ENCODE data around the gene RBBP8NL.

RBBP8NL gene

DNA sequence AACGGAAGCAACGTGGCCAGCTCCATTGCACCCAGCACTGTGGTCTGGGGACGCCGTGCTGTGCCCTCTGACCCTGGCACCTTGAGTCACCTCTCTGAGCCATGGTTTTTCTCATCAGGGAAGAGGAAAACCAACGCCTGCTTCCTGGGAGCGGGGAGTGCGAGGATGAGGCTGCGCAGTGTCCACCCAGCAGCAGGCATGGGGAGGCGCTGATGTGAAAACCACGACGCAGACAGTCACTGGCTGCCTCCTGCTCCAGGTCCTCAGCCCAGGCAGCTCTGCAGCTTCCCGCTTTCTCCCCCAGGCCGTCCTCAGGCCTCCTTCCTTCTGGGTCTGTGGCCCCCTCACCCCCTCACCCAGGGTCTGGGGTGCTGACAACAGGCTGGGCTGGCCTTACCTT, 34.5 kb upstream of the RBBP8NL start:
- DNase-seq (ENCODE audit: low read depth, low spot score): no peak

DNA sequence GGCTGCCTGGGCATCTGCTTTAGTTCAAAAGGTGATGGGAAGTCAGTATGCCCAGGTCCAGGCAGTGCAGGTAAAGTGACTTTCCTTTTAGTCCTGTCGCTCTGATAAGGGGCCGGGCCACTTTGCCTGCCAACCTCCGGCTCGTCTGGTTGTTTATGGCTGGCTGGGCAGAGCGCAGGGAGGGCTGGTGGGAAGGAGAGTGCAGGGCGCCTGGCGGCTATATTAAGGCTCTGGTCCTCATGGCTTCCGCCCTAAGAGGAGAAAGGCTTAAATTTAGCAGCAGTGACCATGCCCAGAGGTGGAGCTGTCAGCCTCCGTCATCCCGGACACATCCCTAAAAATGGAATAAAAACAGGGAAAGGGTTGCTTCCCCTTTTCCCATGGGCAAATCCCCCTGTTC, 33.8 kb upstream of the RBBP8NL start:
- DNase-seq (ENCODE audit: low read depth, low spot score): no peak

GRCh38 chr20:62460678-62461077, 33.3 kb upstream of the RBBP8NL start:
- DNase-seq (ENCODE audit: low read depth, low spot score): no peak

DNA sequence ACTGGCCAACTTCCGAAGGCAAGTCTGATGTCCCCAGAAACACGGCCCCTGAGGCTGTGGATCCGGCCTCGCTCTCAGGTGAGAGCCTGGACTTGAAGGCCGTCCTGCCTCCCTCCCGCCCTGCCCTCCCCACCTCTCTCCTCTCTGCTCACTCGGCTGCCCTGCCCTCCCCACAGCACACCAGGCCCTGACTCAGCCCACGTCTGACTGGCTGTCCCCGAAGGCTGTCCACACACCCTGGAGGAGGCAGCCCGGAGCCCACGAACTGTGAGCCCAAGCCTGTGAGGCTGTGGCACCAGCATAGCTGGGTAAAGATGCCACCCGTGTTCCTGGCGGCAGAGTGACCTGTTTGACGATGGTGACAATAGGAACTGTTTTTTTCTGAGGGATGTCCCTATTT, 32.1 kb upstream of the RBBP8NL start:
- no peak for DNase-seq (ENCODE audit: low read depth, low spot score)

GRCh38 chr20:62458275-62459251, 31.2 kb upstream of the RBBP8NL start:
- no peak for DNase-seq (ENCODE audit: low read depth, low spot score)

- no peak for DNase-seq (ENCODE audit: low read depth, low spot score)
Observed at GRCh38 chr20:62457831-62458230, 30.5 kb upstream of the RBBP8NL start.

- no peak for DNase-seq (ENCODE audit: low read depth, low spot score)
Observed at GRCh38 chr20:62457098-62457497, 29.8 kb upstream of the RBBP8NL start.

- no peak for DNase-seq (ENCODE audit: low read depth, low spot score)
Observed at GRCh38 chr20:62455929-62456328, 28.6 kb upstream of the RBBP8NL start.

DNA sequence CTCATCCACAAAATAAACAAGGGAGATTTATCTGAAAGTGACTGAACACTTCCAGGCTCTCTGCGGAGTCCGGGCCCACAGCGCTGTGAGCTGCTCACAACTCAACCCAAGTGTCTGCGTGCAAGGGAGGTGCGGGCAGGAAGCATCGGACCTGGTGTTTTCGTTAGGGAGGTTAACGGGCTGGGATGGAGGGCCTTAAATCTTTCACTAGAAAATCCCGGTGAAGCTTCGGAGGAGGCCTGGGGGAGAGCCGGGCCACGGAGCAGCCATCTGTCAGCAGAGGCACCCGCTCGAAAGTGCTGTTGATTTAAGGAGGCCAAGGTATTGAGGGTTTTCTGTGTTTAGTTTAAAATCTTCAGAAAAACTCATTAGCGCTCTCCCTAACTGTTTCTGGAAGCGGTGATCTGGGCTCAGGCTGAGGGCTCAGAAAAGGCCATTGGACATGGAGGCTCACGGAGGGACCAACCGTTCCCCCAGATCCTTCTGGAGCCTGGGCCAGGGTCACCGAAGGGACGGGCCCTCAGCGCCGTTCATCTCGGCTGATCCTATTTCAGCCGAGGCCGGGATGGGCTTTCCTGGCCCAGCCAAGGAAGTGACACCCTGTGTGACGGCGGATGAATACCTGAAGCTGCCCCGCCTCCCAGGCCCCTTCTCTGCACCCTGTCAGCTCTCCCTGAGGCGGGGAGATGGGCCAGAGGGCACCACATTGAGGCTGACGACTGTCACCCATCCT, 27.7 kb upstream of the RBBP8NL start:
- DNase-seq (ENCODE audit: low read depth, low spot score): no peak

DNA sequence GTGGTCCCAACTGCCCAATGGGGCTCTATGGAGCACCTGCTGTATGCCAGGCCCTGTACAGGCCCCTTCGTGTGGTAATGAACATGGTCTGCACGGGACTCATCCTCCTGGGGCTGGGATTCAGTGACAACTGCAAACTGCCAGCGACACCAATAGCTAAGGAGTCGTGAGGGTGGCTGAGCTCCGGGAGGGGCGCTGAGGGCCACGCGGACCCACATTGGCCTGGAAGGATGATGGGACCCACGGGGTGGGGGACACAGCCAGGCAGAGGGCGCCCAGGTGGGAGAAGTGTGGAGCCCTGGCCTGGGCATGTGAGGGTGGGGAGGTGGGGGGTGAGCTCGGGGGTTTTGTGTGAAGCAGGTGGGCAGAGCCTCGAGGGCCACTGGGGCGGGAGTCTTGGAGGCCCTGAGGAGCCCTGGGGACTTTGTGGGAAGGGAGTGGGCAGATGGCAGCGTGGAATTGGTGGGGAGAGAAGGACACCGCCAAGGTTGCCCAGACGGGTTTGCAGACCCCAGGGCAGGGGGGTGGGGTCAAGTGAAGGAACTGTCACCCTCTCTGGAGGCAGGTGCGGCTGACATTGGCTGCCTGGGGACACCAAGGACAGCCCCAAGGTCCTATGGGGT, 26.0 kb upstream of the RBBP8NL start:
- no peak for DNase-seq (ENCODE audit: low read depth, low spot score)

DNA sequence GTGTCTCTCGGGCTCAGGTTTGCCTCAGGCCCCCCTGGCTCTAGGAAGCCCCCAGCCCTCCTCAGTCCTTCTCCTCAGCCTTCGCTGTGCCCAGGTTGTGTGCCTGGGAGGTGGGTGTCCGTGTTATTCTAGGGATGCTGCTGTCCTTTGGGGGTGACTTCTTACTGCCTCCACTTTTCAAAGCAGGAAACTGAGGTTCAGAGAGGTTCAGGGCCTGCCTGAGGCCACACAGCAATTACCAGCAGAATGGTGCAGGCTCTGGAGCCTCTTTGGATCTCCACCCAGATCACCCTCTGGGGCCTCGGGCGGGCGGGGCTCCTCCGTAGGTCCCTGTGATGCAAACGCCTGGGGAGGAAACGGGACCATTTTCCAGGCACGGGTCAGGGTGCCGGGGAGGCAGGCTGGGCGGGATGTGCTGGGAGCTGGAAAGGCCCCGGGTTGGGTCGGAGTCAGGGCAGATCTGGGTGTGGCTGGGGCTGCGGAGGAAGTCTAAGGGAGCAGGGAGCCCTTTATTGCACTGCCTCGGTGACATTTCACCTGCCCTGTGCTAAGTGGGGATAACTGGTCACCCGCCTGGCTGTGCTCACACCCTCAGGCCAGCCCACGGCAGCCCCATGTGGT, 25.2 kb upstream of the RBBP8NL start:
- DNase-seq (ENCODE audit: low read depth, low spot score): no peak

DNA sequence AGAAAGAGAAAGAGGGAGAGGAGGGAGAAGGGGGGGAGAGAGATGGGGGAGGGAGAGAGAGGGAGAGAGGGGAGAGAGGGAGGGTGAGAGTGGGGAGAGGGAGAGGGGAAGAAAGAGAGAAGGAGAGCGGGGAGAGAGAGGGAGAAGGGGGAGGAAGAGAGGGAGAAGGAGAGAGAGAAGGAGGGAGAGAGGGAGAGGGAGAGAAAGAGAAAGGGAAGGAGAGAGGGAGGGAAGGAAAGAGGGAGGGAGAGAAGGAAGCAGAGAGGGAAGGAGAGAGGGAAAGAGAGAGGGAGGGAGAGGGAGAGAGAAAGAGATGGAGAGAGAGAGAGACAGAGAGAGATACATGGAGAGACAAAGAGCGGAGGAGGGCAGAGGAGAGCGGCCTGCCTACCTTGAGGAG, 24.6 kb upstream of the RBBP8NL start:
- DNase-seq (ENCODE audit: low read depth, low spot score): no peak

DNA sequence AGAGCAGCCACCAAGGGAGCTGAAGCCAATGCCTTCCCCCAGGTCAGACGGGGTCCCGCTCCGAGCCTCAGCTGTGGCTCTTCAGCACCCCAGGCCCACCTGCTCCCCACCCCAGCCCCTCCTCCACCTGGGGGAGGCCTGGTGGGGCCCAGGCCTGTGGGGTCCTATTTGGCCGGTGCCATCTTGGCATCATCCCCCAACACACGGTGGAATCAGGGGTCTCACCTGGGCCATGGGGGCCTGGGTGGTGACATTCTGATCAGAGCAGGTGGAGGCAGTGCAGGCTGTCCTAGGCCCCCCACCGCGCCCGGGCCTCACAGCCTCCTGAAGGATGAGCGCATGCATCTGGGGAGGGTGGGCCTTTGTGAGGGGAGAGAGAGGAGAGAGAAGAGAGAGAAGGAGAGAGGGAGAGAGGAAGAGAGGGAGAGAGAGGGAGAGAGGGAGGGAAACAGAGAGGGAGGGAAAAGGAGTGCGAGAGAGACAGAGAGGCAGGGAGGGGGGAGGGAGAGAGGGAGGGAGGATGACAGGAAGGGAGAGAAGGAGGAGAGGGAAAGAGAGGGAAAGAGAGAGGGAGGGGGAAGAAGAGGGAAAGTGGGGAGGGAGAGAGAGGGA, 23.9 kb upstream of the RBBP8NL start:
- no peak for DNase-seq (ENCODE audit: low read depth, low spot score)

DNA sequence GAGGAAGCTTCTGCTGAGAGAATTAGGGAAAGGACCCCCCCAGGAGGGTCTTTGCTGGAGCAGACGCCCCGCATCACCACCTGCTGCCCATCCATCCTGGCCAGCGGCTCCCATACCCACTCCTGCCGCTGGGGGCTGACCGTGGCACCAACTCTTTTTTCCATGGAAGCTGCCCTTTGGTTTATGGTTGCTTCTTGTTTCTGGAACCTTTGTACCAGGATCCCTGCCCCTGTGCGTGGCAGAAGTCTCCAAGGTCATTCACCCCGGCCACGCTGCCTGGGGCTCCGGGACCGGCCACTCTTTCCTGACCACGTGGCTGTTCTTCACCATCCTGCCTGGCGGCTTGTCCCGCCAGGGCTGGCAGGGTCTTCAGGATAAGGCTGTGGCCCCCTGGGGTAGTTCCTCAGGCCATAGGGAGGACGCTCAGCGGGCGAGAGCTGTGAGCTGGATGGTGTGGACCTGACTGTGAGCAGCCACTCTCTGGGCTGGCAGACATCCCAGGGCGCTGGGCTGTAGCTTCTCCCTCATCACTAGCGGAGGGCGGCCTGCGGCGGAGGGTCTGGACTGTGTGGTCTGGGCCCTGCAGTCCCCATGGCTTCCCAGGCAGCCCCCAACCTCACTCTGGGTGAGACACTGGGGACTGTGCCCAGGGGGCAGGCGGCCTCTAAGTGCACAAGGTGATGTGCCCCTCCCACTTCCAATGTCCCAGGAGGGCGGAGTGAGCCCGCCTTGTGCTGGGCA, 22.8 kb upstream of the RBBP8NL start:
- DNase-seq (ENCODE audit: low read depth, low spot score): no peak

GRCh38 chr20:62448788-62449187, 21.4 kb upstream of the RBBP8NL start:
- no peak for DNase-seq (ENCODE audit: low read depth, low spot score)

- no peak for DNase-seq (ENCODE audit: low read depth, low spot score)
Observed at GRCh38 chr20:62448038-62448437, 20.7 kb upstream of the RBBP8NL start.

- DNase-seq (ENCODE audit: low read depth, low spot score): no peak
Observed at GRCh38 chr20:62446888-62447869, 19.8 kb upstream of the RBBP8NL start.

DNA sequence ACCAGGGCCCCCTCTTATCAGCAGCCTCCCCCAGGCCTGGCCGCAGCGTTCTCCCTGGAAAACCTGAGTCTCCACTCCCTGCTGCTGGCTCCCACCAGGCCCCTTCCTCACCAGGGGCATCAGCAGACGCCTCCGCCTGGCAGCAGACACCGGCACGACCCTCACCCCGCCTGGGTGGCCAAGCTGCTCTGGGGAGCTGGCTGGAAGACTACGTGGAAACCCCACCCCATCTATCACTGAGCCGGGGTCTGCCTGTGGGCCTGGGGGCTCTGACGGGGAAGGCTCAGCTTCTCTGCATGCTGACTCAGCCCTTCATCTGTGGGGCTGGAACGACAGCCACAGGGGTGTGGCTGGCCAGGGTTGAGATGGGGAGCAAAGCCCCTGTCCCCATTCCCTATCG, 19.1 kb upstream of the RBBP8NL start:
- DNase-seq (ENCODE audit: low read depth, low spot score): no peak

DNA sequence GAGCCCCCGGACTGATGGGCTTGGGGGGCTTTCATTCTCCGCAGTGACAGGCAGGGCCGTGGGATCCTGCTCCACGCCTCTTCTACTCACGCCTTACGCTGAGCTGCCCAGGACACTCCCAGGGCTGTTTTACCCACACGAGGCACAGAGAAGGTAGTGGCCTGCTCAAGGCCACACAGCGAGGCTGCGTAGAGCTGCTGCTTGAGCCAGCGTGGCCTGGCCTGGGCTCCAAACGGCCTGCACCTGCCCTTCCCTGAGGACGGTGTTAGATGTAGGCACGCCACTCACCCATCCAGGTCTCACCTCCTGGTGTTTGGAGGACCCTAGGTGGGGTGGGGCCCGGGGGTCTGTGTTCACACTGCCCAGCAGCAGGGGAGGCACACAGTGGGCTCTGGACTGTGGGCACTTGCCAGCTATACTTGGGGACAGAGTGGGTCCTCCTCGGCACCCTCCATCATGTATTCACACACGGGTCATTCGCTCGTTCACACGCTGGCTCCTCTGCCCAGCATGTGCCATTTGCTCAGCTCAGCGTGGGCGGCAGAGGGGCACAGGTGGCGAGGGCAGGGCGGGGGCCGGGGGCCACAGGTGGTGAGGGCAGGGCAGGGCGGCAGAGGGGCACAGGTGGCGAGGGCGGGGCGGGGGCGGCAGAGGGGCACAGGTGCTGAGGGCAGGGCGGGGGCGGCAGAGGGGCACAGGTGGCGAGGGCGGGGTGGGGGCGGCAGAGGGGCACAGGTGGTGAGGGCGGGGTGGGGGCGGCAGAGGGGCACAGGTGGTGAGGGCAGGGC, 18.4 kb upstream of the RBBP8NL start:
- DNase-seq (ENCODE audit: low read depth, low spot score): no peak

All from astrocyte of the hippocampus (primary cell).